Left lobe of liver (tissue), 2 donors: Measurements from ENCODE around the gene LETMD1. TPM values are rescaled to one million over a fixed set of nuclear protein-coding genes. Genes with fewer than 3 reads are reported as not detected.
A peak's percentile ranks its signal among the peaks of the same experiment; 100 is the strongest.
"Not testable (repeated sequence)": the region's sequence is repeated elsewhere in the genome, so short reads cannot be mapped to it uniquely, and the experiment has no call there.

ENCODE experiments used
- ATAC-seq: fragments of 200-7000 bp; cut with Tn5 transposase; one replicate; pipeline ENCODE4 v1.9.1; 2020; ENCODE audit warnings: mild to moderate bottlenecking, moderate library complexity
- DNase-seq: peaks from one replicate; pipeline ENCODE4 v3.0.0-alpha.2; 2020; ENCODE audit warnings: low spot score
- total RNA-seq: library from RNA; stranded (reverse); gene quantifications from one replicate; pipeline ENCODE4 v1.2.1, GENCODE V29; 2021
- donor health status: DM: no; HTN: no; CAD: no; lungs with moderate emphysema.
- donor health status: DM: no; HTN: yes; CAD: no.

Gene LETMD1
- total RNA-seq, 1 donor from 2014 or later, result 36.6 TPM

DNA sequence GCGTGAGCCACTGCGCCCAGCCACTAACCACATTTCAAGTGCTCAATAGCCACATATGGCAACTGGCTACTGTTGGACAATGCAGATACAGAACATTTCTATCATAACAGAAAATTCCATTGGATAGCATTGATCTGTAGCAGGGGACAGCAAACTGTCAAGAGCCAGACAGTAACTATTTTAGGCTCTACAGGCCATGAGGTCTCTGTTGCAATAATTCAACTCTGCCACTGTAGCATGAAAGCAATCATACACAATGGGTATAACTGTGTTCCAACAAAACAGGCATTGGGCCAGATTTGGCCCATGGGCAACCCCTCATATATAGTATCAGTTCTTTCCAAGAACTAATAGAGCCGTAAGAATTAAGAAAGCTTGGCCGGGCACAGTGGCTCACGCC lies 27.3 kb downstream of the LETMD1 start:
- ATAC-seq, result no peak
- DNase-seq, result no peak

DNA sequence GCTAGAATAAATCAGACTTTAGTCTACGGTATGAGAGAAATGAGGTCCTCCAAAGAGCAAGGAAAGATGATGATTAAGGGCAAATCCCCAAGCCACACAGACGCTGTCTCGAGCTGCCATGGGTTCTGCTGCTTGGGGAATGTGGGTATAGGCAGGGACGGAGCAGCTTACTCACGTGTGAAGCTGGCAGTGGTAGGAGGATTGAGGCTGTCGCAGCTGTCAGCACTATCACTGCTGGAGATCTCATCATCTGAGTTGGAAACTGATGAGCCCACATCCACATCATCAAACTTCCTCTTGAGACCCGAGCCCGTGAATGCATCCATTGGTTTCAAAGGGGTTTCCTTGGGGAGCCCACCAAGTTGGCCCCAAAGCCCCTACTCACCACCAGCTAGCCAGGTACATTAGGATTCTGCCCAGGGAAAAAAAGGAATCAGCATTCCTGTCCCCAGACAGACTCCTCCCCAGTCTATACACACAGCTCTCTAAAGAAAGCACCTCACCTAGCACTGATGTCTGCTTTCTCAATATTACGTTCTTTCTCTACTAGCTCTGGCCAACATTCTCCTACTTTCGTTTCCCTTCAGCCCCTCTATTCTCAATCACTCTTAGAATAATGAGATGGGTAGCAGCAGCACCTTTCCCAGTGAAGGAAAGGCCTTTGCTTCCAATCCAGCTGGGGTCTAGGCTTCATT lies 28.3 kb downstream of the LETMD1 start:
- ATAC-seq, result no peak
- no peak for DNase-seq

DNA sequence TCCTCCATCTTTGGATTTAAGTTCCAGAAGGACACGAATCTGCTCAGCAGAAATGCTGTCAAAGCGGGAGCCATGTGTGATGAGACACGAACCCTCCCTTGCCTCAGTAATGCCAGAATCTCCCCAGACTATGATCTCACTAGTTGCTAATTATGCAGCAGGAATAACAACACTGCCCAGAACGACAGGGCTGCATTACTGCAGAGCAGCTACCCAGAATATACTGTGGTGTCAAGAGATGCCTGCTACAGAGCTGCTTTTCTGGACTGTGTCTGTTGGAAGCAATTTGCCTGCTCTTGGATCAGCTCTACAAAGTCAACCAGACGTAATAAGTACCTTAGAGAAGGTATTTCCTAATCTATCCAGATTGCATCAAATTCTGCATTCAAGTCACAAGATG lies 29.8 kb downstream of the LETMD1 start:
- DNase-seq (no peak), ATAC-seq (no peak)

DNA sequence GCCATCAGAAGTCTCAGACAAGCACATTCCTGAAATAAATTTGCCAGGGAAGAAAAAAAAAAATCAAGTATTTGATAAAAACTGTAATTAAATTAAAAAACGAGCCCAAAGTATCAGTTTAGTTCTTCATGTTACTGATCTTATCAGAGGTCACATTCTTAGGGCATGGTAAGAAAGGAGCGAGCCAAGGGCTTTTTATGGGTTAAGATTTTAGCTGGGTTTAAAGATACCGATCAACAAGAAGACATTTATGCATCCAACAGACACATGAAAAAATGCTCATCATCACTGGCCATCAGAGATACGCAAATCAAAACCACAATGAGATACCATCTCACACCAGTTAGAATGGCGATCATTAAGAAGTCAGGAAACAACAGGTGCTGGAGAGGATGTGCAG lies 30.2 kb downstream of the LETMD1 start:
- DNase-seq, ATAC-seq: not testable (repeated sequence)

DNA sequence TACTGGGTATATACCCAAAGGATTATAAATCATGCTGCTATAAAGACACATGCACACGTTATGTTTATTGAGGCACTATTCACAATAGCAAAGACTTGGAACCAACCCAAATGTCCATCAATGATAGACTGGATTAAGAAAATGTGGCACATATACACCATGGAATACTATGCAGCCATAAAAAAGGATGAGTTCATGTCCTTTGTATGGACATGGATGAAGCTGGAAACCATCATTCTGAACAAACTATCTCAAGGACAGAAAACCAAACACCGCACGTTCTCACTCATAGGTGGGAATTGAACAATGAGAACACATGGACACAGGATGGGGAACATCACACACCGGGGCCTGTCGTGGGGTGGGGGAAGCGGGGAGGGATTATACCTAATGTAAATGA lies 30.7 kb downstream of the LETMD1 start:
- ATAC-seq, DNase-seq: not testable (repeated sequence)

DNA sequence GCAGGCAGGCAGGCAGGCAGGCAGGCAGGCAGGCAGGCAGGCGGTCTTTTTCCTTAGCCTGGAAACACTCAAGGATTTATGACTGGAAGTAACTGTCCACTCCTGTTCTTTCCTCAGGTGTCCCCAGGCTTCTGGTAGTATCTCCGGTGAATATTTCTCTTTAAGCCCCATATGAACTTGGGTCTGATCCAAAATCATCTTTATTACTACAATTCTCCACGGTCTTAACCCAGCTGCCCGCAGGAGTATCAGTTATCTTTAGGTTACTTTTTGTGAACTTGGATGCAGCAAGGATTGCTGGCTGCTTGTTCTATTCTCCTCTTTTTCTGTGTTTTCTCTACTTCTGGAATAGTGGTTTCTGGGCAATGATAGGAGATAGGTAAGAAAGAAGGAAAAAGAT lies 32.0 kb downstream of the LETMD1 start:
- no peak for ATAC-seq

DNA sequence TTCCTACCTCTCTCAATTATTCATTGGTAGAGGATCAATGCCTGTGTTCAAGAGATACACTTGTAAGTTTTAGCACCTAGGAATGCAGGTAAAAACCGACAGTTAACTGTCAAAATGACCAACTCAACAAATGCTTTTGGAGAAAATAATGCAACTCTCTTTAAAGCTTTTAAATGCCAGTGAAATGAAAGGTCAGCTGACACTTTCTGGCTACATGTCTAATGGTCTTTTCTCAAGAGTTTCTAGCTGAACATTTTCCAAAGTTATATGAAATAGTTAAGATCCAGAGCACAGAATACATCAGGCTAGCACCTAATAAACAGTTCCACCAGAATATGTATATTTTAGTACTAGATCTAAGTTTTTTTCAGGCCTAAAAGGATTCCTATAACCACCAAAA lies 33.3 kb downstream of the LETMD1 start:
- DNase-seq, result no peak
- ATAC-seq, result no peak

More for the DNA sequence above, 32.0 kb downstream of the LETMD1 start:
- no peak for DNase-seq

DNA sequence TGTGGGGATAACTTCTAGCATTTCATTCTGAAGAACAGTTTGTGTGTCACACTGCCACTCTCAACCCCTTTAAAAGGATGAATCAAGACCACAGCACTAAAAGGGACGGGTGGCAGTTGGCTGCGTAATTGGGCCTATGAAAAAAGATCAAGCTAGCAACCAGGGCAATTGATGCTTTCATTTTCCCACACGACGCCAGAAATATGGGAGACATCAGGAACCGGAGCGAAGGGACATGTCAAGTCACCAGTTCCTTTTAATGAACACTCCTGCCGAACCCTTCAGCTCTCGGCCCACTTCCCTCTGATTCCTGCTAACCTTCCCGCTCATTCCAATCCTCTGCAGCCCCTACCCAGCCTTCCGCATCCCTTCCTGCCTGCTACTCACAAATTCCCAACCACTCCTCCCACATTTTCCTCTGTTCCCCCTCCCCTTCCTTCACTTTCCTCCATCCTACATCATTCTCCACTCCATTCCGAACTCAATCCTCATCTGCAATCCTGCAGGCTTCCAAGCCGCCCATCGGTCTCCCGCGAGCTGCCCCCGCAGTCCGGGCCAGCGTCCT lies 34.5 kb downstream of the LETMD1 start:
- no peak for DNase-seq
- ATAC-seq, result peak; percentile 32

DNA sequence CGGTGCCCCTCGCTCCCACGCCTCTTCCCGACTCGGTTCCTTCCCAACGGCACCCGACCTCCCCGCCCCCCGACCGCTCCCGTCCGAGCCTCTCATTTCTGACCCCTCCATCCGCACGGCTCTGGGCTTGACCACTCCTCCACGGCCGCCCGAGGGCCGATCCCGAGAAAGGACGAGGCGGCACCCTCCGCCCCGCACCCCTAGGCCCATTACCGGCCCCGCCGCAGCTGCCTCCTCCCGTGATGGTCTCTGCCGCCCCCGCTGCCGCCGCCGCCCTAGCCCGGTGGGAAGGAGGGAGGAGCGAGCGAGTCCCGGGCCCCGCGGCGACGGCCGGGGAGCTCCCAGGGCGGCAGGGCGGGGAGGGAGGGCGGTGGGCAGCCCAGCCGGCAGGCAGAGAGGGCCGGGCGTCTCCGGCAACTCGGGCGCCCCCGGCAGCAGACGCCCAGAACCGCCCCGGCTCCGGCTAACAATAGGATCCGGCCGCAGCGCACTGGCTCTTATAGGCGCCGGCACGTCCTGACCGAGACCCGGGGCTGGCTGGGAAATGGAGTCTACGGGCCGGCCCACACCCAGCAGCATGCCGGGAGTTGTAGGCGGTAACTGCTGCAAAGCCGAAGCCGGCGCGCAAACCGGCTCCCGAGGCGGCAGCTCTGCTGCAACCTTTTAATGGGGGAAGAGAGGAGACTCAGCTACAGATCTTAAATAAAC lies 35.2 kb downstream of the LETMD1 start, which contains the start of gene CSRNP2:
TSS of gene CSRNP2 (minus strand) at position 471 of the 708 bp plus-strand sequence. CDS start 7,035 bp downstream, outside the sequence.
- DNase-seq (peak; percentile 96), ATAC-seq (peak; percentile 99)

DNA sequence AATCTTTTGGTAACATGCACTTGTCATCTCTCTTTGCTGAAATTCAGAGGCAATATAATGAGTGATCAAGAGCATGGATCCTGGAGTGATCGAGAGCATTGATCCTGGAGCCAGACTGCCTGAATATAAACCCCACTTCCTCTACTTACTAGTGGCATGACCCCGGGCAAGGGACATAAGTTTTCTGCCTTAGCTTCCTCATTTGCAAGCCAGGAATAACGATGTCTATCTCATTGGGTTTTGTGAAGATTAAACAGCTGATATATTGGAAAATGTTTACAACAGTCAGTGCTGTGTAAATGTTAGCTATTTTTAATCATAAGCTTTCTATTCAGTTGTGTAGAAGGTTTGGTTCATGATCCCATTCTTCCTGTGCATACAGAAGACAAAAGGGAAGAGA lies 37.6 kb downstream of the LETMD1 start:
- ATAC-seq, result no peak
- no peak for DNase-seq

DNA sequence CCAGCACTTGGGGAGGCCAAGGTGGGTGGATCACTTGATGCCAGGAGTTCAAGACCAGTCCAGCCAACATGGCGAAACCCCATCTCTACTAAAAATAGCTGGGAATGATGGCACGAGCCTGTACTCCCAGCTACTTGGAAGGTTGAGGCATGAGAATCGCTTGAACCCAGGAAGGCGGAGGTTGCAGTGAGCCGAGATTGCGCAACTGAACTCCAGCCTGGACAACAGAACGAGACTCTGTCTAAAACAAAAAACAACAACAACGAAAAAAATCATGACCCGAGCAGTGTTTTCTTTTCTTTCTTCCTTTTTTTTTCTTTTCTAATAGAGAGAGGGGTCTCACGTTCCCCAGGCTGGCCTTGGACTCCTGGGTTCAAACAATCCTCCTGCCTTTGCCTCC lies 38.8 kb downstream of the LETMD1 start:
- ATAC-seq, result no peak
- DNase-seq, result no peak

DNA sequence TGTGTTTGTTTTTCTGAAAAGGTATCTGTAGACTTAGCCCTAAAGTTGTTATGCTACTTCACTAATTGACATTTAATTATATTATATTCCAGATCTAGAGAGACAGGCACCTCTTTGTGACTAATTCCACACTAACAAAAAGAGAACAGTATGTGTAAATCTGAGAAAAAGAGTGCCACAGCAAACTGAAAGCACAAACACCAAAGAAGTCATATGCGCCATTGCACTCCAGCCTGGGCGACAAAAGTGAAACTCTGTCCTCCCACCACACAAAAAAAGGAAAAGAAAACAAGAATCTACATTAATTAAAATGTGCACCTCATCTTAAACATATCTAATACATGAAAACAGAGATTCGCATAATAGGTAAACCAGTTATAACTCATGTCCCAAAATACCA lies 39.7 kb downstream of the LETMD1 start:
- DNase-seq, result no peak
- no peak for ATAC-seq

DNA sequence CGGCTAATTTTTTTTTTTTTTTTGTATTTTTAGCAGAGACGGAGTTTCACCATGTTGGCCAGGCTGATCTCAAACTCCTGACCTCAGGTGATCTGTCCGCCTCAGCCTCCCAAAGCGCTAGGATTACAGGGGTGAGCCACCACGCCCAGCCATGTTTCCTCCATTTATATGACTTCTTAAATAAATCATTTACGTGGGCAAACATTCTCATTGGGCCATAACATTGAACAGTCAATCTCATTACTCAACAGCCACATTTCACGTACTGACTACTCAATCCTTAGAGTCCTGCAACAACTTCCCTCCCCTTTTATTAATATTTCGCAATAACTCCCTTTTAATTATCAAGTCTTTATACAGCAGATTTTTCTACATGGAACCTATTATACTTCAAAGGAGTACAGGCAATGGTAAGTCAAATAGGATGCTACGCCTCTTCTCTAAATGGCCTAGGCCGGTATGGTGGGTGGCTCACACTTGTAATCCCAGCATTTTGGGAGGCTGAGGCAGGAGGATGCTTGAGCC lies 42.6 kb downstream of the LETMD1 start:
- DNase-seq (no peak), ATAC-seq (no peak)

DNA sequence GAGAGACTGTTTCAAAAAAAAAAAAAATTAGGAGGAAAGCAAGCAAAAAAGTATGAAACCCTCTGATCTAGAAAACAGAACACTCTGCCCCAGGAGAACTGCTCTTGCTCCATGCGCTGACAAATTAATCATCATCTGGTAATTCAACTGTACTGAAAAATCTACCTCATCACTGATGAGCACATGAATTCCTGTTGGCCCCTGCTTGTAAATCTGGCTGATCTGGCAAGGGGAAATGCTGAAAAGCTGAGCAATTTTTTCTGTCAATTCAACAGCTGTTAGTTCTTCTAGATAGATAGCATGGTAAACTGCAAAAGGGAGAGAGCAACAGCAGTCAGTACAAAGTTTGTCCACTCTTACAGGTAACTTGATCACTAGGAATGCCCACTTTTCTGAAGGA lies 50.5 kb downstream of the LETMD1 start:
- DNase-seq (no peak), ATAC-seq (no peak)

DNA sequence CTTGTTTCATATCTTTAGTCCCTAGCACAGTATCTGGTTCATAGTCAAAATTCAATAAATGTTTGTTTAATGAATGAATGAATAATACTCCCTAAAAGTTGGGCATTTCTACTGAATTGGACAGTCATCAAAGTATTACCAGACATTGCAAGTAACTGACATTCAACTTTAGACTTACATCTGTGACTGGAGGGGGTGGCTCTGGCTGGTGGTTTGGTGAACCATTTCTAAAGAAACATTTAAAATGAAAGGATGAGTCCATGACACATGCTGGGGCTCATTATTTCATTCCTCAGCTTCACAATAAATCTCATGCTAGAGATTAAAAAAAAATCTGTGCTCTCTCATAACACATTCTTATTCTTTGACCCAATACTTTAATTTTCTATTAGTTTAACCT lies 55.9 kb downstream of the LETMD1 start:
- DNase-seq (no peak), ATAC-seq (no peak)

DNA sequence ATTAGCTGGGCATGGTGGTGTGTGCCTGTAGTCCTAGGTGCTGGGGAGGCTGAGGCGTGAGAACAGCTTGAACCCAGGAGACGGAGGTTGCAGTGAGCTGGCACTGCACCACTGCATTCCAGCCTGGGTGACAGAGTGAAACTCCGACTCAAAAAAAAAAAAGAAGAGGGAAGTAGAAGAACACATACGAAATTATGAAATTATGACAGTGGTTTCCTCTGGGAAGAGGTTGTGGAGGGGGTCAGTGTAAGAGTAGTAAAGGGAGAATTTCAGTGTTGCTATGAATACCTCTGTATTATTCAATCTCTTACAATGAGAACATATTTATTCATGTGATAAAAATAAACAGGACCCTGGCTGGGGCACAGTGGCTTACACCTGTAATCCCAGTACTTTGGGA lies 60.0 kb downstream of the LETMD1 start:
- ATAC-seq, result no peak
- DNase-seq, result no peak

Other genes starting within 250 kb of the LETMD1 start
- gene TMPRSS12, start 205.4 kb upstream of the LETMD1 start, total RNA-seq, result not detected
- not detected for gene HIGD1C, start 95.8 kb upstream of the LETMD1 start, total RNA-seq
- 31.2 TPM for gene SLC11A2, start 21.9 kb upstream of the LETMD1 start, total RNA-seq
- gene CSRNP2, start 35.3 kb downstream of the LETMD1 start, total RNA-seq, result 5.7 TPM
- gene TFCP2, start 124.8 kb downstream of the LETMD1 start, total RNA-seq, result 7.7 TPM
- gene POU6F1, start 169.7 kb downstream of the LETMD1 start, total RNA-seq, result 7.3 TPM
- 74.5 TPM for gene DAZAP2, start 190.5 kb downstream of the LETMD1 start, total RNA-seq
- gene SMAGP, start 222.1 kb downstream of the LETMD1 start, total RNA-seq, result 4.0 TPM